Stimulated activated CD4-positive, alpha-beta T cell treated with anti-CD3 and anti-CD28 coated beads, TNF-alpha, amount 100 ng/mL, for 48 hours (primary cell): Measurements from ENCODE around the gene PPP6R1.

Source experiments
- DNase-seq, 3 donors: peaks; one replicate each; pipeline ENCODE4 v3.0.0-alpha.2; 2020; ENCODE audit warnings: low read depth in 3 of 3

PPP6R1 gene

GRCh38 chr19:55258828-55259539, at the start of gene PPP6R1:
PPP6R1 (minus strand) TSS chr19:55259017; CDS start chr19:55247103, 11,914 bp downstream.
- peak; percentile 91 to 94 (median 93) for DNase-seq

DNA sequence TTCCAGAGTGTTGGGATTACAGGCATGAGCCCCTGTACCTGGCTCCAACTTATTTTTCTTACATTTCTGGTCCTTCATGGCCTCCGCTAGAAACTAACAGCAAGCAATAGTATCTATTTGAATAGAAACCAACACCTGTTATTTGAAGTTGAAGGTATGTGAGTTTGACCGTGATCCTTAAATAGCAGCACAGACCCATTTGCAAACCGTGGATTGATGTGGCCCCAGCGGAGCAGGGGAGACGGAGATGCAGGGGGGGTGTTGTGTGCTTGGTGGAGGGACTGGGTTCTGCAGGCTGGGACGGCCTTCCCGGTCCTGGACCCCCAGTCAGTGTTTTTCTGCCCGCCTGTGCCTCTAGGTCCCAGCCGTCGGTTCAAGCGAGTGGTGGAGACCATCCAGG, 49.5 kb upstream of the PPP6R1 start:
- no peak for DNase-seq

DNA sequence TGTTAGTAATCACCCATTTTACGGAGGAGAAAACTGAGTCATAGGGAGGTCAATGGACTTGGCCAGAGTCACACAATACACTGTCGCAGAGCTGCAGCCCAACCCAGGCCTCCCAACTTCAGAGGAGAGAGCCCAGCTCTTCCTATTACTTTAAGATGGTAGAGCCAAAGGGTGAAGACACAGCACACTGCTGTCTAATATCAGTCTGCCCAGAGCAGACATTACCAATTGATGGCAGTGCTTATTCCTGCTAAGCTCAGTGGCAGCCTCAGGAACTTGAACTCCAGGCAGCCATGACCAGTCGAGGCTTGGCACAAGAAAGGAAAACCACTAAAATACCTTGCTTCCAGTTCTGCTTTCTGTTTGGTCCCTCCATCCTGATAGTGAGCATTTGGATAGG, 47.9 kb upstream of the PPP6R1 start:
- no peak for DNase-seq

DNA sequence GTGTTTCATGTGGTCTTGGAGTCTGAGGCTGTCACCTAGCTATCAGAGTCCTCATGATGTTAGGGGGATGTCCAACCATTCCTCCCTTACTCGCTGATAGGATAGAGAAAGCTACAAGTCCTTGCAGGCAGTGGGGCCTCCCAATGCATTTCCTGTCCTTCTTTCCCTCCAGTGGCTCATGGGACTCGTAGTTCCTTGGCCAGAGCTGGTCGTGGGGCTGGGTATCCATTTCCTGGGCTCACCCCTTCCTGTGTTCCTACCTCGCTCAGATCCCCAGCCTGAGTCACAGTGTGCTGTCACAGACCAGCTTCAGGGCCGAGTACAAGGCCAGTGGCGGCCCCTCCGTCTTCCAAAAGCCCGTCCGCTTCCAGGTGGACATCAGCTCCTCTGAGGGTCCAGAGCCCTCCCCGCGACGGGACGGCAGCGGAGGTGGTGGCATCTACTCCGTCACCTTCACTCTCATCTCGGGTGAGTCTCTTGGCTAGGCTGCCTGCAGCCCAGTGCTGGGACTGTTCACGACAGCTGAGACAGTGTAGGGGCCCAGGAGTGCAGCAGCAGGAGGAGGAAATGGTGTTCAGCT, 47.3 kb upstream of the PPP6R1 start:
- no peak for DNase-seq

- peak in 2 of 3 donors; percentile 16 to 37 for DNase-seq
Measured at GRCh38 chr19:55305491-55305890, 46.7 kb upstream of the PPP6R1 start.

- DNase-seq: no peak
Measured at GRCh38 chr19:55304980-55305379, 46.2 kb upstream of the PPP6R1 start.

DNA sequence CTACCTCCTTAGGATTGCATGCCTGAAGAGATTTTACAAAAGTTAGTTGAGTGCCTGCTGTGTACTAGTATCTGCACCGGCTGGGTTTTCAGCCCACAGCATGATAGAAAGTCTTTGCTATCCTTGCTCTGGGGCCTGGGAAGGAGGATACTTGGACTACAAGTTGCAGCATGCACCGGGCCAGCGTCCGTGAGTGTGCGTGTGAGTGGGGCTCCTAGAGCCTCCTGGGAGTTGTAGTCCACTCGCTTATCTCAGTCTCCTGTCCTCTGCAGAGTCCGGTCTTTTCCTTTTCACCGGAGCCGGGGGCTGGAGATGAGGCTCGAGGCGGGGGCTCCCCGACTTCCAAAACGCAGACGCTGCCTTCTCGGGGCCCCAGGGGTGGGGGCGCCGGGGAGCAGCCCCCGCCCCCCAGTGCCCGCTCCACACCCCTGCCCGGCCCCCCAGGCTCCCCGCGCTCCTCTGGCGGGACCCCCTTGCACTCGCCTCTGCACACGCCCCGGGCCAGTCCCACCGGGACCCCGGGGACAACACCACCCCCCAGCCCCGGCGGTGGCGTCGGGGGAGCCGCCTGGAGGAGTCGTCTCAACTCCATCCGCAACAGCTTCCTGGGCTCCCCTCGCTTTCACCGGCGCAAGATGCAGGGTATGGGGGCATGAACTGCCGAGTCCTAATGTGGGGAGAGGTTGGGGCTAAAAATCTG, 45.6 kb upstream of the PPP6R1 start:
- DNase-seq: peak in 1 of 3 donors; percentile 21

- no peak for DNase-seq
Measured at GRCh38 chr19:55303477-55303876, 44.7 kb upstream of the PPP6R1 start.

- DNase-seq: no peak
Measured at GRCh38 chr19:55302318-55302703, 43.5 kb upstream of the PPP6R1 start.

GRCh38 chr19:55301459-55302317, 42.9 kb upstream of the PPP6R1 start:
- peak; percentile 86 to 96 (median 92) for DNase-seq

DNA sequence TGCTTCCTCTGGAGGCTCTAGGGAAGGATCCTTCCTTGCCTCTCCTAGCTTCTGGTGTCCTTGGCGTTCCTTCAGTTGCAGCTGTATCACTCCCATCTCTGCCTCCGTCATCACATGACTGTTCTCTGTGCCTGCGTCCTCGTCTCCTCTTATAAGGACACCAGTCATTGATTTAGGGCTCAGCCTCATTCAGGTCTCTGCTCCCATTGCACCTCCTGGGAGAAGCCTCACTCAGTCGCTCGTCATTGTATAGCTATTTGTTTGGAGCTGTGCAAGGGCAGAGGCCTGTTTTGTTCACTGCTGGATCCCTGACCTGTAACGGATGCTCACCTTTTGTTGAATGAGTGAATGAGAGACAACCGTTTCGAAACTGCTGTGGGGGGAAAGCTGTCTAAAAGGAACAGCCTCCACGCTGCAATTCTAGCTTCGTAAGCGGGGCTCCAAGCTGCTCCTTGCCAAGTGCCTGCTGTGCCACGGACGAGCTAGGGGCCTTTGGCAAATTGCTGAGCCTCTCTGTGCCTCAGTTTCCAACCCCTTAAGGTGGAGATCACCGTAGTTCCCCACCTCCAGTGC, 42.2 kb upstream of the PPP6R1 start:
- DNase-seq: no peak

GRCh38 chr19:55299991-55300390, 41.2 kb upstream of the PPP6R1 start:
- no peak for DNase-seq

DNA sequence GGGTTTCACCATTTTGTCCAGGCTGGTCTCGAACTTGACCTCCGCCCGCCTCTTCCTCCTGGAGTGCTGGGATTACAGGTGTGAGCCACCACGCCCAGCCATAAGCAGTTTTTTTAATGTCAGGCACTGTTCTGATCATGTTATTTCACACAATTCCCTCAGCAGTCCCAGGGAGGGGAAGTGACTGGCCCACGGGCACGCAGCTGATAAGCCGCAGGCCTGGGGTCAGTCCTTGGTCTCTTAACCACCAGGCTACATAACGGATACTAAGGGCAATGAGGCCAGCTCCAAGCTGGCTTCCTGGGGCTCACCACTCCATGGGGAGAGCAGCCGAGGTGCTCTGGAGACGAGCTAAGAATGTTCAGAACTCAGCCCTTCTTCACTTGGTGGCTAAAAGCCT, 38.5 kb upstream of the PPP6R1 start:
- no peak for DNase-seq

- DNase-seq: no peak
Measured at GRCh38 chr19:55289117-55289796, 30.4 kb upstream of the PPP6R1 start.

DNA sequence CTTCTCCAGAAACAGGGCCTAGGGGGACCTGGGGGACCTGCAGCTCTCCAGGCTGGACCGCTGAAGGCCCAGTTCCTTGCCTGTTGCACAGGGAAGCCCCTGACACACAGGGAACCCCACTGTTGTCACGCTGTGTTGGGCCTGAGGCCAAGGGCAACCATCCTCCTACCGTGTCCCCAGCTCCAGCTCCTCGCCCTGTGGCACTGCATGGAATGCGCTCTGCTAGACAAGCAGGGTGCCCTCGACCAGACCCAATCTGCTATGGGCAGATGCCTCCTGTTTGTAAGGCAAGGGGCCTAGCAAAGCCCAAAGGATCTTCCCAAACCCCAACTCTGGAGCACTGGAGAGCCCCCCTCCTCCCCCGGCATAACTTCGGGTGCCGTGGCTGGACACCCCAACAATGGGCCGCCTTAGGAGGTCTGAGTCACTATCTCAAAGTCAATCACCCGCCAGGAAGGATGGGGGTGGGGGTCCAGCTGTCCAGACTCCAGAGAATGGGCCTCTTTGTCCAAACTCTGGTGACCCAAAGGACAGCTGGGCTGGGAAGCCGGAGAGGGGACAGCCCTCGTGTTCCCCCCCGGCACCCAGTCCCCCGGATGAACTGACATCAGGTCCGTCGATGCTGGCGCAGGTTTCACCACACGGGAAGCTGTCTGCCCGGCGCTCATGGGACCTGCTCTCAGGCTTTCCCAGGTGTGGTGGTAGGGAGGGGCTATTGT, 28.7 kb upstream of the PPP6R1 start:
- DNase-seq: no peak

- no peak for DNase-seq
Measured at GRCh38 chr19:55285229-55285890, 26.5 kb upstream of the PPP6R1 start.

DNA sequence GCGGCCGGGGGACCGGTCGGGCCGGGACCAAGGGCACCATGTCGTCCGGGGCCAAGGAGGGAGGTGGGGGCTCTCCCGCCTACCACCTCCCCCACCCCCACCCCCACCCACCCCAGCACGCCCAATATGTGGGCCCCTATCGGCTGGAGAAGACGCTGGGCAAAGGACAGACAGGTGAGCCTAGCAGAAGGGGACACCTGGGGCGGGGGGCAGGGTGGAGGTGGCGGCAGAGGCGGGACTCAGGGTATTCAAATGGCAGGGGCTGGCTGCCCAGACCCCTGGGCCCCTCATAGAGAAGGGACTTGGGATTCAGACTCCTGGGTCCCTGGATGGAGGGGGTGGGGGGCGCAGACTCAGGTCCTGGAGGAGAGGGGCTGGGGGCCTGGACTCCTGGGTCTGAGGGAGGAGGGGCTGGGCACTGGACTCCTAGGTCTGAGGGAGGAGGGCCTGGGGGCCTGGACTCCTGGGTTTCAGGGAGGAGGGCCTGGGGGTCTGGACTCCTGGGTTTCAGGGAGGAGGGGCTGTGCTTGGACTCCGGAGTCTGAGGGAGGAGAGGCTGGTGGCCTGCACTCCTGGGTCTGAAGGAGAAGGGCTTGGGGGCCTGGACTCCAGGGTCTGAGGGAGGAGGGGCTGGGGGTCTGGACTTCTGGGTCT, 25.7 kb upstream of the PPP6R1 start:
- DNase-seq: no peak

DNA sequence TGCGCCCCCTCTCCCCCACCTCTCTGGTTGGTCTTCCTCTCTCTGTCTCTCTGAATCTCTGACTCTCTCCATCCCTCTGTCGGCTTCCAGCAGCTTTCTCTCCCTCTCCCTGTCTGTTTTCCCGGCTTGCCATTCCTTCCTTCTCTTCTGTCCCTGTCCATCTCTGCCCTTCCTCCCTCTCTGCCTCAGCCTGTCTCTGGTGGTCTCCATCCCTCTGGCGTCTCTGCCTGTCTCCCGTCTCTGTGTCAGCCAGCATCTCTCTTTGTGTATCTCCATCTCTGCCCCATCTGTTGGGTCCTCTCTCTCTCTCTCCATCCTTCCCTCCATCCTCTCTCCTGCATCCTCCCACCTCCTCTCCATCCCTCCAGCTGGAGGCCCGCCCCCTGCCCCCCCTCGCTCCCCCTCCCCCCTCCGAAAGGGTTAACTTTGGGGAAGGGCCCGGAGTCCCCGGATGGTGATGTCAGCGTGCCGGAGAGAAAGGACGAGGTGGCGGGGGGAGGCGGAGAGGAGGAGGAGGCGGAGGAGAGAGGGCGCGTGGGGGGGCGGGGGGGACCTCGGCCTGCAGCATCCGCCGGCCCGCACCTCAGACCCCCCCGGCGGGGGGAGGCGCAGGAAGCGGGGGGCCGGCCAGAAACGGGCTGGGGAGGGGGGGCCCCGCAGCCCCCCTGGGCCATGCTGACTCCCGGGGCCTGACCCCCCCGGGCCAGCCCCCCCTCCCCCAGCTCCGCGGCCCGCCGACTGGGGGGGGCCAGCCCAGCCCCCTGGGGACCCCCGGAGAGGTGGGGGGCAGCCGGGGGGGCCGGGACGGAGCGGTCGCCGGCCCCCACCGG, 24.9 kb upstream of the PPP6R1 start, which contains the start of gene BRSK1:
Gene BRSK1 (plus strand): TSS at position 450 of the 830 bp plus-strand sequence. CDS start 446 bp downstream, outside the sequence.
- peak in 1 of 3 donors; percentile 41 for DNase-seq
